AG04449 (cell line): ENCODE results near the gene MASP2.
"Not testable (repeated sequence)": the region's sequence is repeated elsewhere in the genome, so short reads cannot be mapped to it uniquely, and the experiment has no call there.

Experiments
- CTCF ChIA-PET: fragments of 350-600 bp; formaldehyde crosslinking; extraction: SDS; loops from one replicate; lab custom pipeline; 2021; ENCODE audit warnings: antibody characterized with exemption; lab: Yijun Ruan, JAX
- POLR2A ChIA-PET: fragments of 400-600, 350-600 bp; formaldehyde crosslinking; extraction: SDS; loops from one replicate; lab custom pipeline; 2020; ENCODE audit warnings: antibody characterized with exemption, inconsistent platforms; lab: Yijun Ruan, JAX
- DNase-seq: peaks from one replicate; pipeline ENCODE4 v3.0.0-alpha.2; 2010; ENCODE audit warnings: low read depth, low spot score
- H3K4me3 ChIP-seq: 2 replicates; pipeline ENCODE4 v1.5.1; 2011; ENCODE audit warnings: low read depth, mild to moderate bottlenecking, control low read depth, low read length
- CTCF ChIP-seq: IDR thresholded peaks from one replicate; pipeline ENCODE4 v1.5.1; 2011; ENCODE audit warnings: mild to moderate bottlenecking, moderate library complexity, low read length, control low read depth, inconsistent platforms; ENCODE audit not compliant: insufficient read depth; ENCODE audit errors: missing control alignments

Gene MASP2

DNA sequence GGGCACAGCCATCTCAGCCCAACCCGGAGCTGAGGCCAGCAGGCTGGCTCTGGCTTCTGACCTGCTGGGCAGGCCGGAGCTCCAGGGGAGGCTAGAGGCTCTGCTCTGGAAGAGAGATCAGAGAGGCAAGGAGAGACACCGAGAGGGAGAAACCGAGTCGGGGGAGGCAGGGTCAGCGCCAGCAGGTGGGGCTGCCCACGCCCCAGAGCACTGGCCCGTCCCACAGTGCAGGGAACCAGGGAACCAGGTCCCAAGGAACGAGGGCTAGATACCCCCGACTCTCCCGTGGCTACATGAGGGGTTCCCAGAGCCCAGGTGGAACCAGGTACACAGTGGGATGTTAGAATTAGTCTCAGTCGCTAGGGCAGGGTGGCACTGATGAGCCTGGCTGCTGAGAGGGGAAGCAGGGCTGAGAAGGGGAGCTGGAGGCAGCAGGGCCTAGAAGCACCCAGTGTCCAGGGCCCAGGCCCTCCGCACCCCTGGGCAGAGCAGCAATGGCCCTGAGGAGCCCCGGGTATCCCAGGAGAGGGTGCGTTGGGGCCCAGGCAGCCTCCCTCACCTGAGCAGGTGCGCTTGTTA is 2.1 kb downstream of the MASP2 start:
- no peak for TF ChIP-seq CTCF
- ChIA-PET POLR2A (no interaction called here), CTCF (interaction anchor here (13.9 kb wide), 1 partner anchor 7 kb away, joined by 161 read pairs; no protein-coding TSS in a partner anchor)
- no peak overlapping the region for H3K4me3 ChIP-seq
- DNase-seq = no peak

GRCh38 chr1:11044086-11044848 is 2.8 kb downstream of the MASP2 start:
- ChIA-PET CTCF (no interaction called here), POLR2A (no interaction called here)
- TF ChIP-seq CTCF = no peak
- DNase-seq = no peak
- no peak overlapping the region for H3K4me3 ChIP-seq

DNA sequence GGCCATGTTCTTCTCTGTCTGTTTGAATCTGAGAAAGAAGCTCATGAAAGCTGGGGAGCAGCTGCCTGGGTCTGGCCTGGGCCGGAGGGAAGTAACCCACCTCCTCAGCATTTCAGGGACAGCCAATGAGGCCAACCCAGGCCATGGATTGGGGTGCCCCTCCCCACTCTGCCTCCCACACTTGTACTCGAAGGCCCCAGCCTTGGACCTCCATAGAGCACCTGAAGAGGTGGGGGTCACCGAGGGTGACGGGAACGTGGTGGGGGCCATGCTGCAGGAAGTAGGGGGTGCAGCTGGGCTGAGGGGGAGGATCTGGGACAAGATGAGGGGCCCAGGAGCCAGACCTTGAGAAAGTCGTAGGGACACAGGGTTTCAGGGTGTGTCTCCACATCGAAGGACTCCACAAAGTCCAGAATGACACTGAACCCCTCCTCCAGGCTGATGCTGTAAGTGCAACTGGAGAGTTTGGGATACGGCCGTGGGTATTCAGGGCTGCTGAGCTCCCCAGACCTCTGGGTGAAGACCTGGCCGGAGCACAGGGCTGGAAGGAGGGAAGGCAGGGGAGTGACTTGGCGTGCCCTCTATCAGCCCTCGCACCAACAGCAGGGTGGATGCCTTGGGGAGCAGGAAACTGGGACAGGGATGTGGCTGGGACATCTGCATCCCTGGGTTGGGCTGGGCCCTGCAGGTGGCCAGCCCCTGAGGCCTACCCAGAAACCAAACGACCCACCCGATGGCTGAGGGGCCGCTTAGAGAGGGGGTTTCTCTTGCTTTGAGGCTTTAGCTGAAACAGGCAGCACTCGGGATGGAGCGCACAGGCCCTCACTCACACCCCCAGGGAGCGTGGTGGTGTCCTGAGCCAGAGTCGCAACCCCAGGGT is 3.8 kb downstream of the MASP2 start:
- ChIA-PET POLR2A (no interaction called here), CTCF (no interaction called here)
- H3K4me3 ChIP-seq = no peak overlapping the region
- no peak for DNase-seq
- TF ChIP-seq CTCF = no peak

GRCh38 chr1:11042065-11042464 is 5.0 kb downstream of the MASP2 start:
- POLR2A ChIA-PET = no interaction called here
- no peak for TF ChIP-seq CTCF
- no peak for DNase-seq
- H3K4me3 ChIP-seq = no peak overlapping the region
- CTCF ChIA-PET = no interaction called here

DNA sequence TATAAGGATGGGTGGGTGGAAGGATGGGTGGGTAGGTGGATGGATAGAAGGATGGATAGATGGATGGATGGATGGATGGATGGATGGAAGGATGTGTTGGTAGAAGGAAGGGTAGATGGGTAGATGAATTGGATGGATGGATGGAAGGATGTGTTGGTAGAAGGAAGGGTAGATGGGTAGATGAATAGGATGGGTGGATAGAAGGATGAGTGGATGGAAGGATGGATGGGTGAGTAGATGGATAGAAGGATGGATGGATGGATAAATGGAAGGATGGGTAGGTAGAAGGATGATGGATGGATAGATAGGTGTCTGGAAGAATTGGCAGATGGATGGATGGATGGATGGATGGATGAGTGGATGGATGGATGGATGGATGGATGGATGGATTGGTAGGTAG is 6.0 kb downstream of the MASP2 start:
- no peak overlapping the region for H3K4me3 ChIP-seq
- CTCF ChIA-PET = interaction anchor here (0.7 to 5.9 kb wide), 3 partner anchors 11 to 602 kb away, joined by 3 to 161 read pairs (median 6); partner anchors contain the start of gene MASP2
- POLR2A ChIA-PET = no interaction called here
- no peak for TF ChIP-seq CTCF
- no peak for DNase-seq

- DNase-seq, POLR2A ChIA-PET, H3K4me3 ChIP-seq: not testable (repeated sequence)
- CTCF ChIA-PET = interaction anchor here (0.6 to 5.9 kb wide), 3 partner anchors 10 to 176 kb away, joined by 3 to 161 read pairs (median 6); partner anchors contain the start of gene MASP2
These were observed 7.0 kb downstream of the MASP2 start for GRCh38 chr1:11040105-11040429.
